22Rv1 (cell line): ENCODE measurements around the gene INTS6.

Experiments used
- CTCF ChIP-seq: fragments of 450-650 bp; IDR thresholded peaks from 2 replicates; pipeline ENCODE4 v1.5.1; 2017; ENCODE audit warnings: mild to moderate bottlenecking
- ZFX ChIP-seq: fragments of 450-650 bp; IDR thresholded peaks from 2 replicates; pipeline ENCODE4 v1.6.1; 2017; ENCODE audit warnings: antibody characterized with exemption, borderline replicate concordance

DNA sequence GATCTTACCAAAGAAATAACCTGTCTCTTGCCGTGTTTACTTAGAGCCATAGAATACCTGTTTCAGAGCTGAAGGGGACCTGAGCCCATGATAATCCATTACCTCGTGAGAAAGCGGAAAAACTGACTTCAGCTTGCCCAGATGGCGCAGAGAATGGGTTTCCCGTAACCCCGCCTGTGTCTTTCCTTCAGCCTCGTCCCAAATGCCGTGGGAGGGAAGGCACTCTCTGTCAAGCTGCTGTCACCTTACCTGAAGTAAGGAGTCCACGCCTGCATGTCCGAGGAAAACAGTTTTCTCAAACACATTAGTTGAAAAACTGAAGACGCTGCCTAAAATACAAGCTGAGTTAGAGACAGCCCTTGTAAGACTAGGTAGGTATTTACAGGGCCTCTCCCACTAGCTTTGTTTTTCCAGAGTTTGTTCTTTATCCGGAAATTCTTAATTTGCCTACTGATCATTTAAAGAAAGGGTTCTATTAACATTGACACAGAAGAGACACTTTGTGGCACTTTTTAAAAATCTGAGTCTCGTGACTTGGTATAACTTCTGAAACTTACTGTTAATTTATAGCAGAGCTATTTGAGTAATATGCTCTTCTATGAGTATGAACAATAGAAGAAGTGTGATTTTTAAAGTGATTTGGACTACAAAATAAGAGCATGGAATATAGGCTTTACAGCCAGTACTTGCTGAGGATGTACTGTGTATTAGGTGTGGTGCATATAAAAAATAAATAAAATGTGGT, 1.3 kb upstream of the INTS6 start:
- TF ChIP-seq CTCF (no peak), ZFX (no peak)
